PC-9 (cell line): ENCODE measurements around the gene EXD3. TPM values are rescaled to one million over a fixed set of nuclear protein-coding genes. Genes with fewer than 3 reads are reported as not detected.

Experiments
- Bru-seq: library from RNA; stranded (reverse); fragments of 400-500 nt; gene quantifications from one replicate; lab custom pipeline; 2021; lab: Mats Ljungman, UMichigan
- BruChase-seq, 2 experiments: library from RNA; stranded (reverse); fragments of 400-500 nt; gene quantifications; one replicate each; lab custom pipeline; 2021; lab: Mats Ljungman, UMichigan
- BruUV-seq: library from RNA; stranded (reverse); fragments of 400-500 nt; replicated peaks from 2 replicates; lab custom pipeline; 2021; lab: Mats Ljungman, UMichigan
- CTCF ChIA-PET: fragments of 300-600 bp; sonication (Branson Sonifier 250); formaldehyde crosslinking; loops from one replicate; lab custom pipeline; 2022; ENCODE audit warnings: antibody characterized with exemption; lab: Charles Lee
- POLR2A ChIA-PET: fragments of 300-600 bp; sonication (Branson Sonifier 250); formaldehyde crosslinking; loops from one replicate; lab custom pipeline; 2022; ENCODE audit warnings: antibody characterized with exemption; ENCODE audit not compliant: unreplicated experiment; lab: Charles Lee
- DNase-seq, 2 experiments: peaks; one replicate each; pipeline versions ENCODE4 v3.0.0 to v3.0.0-alpha.2; 2015 to 2022; ENCODE audit warnings: mixed read lengths in 1 of 2
- H2AFZ ChIP-seq: fragments of 200-600 bp; sonication (generic); 2 replicates; pipeline ENCODE4 v1.8.1; 2017; ENCODE audit warnings: antibody characterized with exemption
- H3F3A ChIP-seq: fragments of 200-600 bp; sonication (generic); 2 replicates; pipeline ENCODE4 v1.8.1; 2017; ENCODE audit warnings: antibody characterized with exemption, mild to moderate bottlenecking, low read depth; ENCODE audit not compliant: insufficient read depth
- H3K27ac ChIP-seq: fragments of 200-600 bp; sonication (generic); 2 replicates; pipeline ENCODE4 v1.6.1; 2016; ENCODE audit warnings: mixed run types
- H3K27me3 ChIP-seq: fragments of 200-600 bp; sonication (generic); 2 replicates; pipeline ENCODE4 v1.6.1; 2016; ENCODE audit warnings: low read depth, mixed run types; ENCODE audit not compliant: insufficient read depth
- H3K36me3 ChIP-seq: fragments of 200-600 bp; sonication (generic); 2 replicates; pipeline ENCODE4 v1.6.1; 2016; ENCODE audit warnings: low read depth, mixed run types
- H3K4me1 ChIP-seq: fragments of 200-600 bp; sonication (generic); replicated peaks from 2 replicates; pipeline ENCODE4 v1.6.1; 2016; ENCODE audit warnings: mixed run types; ENCODE audit not compliant: insufficient read depth
- H3K4me2 ChIP-seq: fragments of 200-600 bp; sonication (generic); 2 replicates; pipeline ENCODE4 v1.6.1; 2017; ENCODE audit warnings: mixed run types
- H3K4me3 ChIP-seq: fragments of 200-600 bp; sonication (generic); 2 replicates; pipeline ENCODE4 v1.6.1; 2016; ENCODE audit warnings: mixed run types
- H3K79me2 ChIP-seq: fragments of 200-600 bp; sonication (generic); 2 replicates; pipeline ENCODE4 v1.6.1; 2017; ENCODE audit warnings: low read depth, mixed run types
- H3K9me2 ChIP-seq: fragments of 200-600 bp; sonication (generic); 2 replicates; pipeline ENCODE4 v1.8.1; 2017; ENCODE audit warnings: mild to moderate bottlenecking; ENCODE audit not compliant: insufficient read depth
- H3K9me3 ChIP-seq: fragments of 200-600 bp; sonication (generic); 2 replicates; pipeline ENCODE4 v1.8.1; 2016; ENCODE audit warnings: low read depth; ENCODE audit not compliant: insufficient read depth
- H4K20me1 ChIP-seq: fragments of 200-600 bp; sonication (generic); 2 replicates; pipeline ENCODE4 v1.8.1; 2017; ENCODE audit not compliant: insufficient read depth
- EZH2 ChIP-seq: fragments of 200-600 bp; sonication (generic); IDR thresholded peaks from 2 replicates; pipeline ENCODE4 v1.8.0; 2017; ENCODE audit warnings: antibody characterized with exemption, low read depth
- intact Hi-C: fragments of 100-400 bp; cut with micrococcal nuclease; formaldehyde crosslinking; loops from one replicate; pipeline ENCODE4 v1.10.0; 2022; ENCODE audit not compliant: unreplicated experiment
- long read RNA-seq: library from polyadenylated mRNA; stranded (forward); transcript quantifications from one replicate; pipeline ENCODE4 v2.0.0, GENCODE V29; 2022
- total RNA-seq: library from RNA; stranded (reverse); gene quantifications from 2 replicates; pipeline ENCODE4 v1.2.3, GENCODE V29; 2021
- TF ChIP-seq, protein P1 (sequence below): fragments of 200-600 bp; sonication (generic); conservative IDR thresholded peaks from 2 replicates; pipeline ENCODE4 v1.6.1; 2017; ENCODE audit warnings: mixed run types, antibody characterized with exemption, mild to moderate bottlenecking, moderate library complexity

The EXD3 gene, protein sequence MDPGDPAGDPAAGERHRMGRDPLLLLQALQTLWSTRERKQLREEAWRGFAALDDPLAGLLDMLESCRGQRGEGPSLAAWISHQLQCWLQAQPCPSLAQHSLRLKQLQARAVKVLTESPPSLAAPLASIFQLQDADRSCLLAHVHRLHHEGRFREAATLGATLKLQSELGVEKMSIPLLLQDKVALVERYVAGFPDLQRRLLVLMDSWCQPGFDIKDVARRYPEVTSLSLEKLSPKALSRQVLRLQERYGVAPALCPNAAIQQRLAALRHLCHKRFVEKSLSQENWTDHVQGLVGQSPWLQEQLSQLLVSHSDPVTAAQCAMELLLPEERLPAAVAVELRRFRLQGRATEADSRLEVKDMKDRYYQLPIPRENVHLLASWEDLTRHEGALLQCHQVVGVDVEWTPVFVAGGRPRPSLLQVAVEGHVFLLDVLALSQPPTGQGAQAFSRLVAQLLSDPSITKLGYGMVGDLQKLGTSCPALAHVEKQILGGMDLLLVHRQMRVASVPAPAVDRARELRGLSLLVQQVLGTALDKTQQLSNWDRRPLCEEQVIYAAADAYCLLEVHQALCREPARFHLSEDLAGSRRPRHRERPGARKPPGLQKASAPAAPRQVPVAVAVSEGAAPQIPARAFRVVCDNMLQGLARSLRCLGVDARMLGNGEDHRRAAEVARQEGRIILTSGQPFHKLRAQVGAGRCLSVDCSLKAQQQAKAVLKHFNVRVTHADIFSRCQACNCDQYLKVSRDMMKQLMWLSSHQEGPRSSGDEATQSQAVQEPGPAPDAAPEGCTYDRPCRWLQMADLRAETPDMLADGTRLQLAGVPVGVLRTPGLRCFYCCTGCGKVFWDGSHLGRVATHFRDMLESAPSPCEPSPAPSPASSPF
- total RNA-seq, result 23.7 and 38.5 TPM in 2 replicates
- percentile 45 among the genes with signal in this experiment for Bru-seq, nascent RNA
- percentile 55 among the genes with signal in this experiment for BruChase-seq, experiment 1, labeled RNA remaining after a 2-hour chase
- BruChase-seq, experiment 2, labeled RNA remaining after a 6-hour chase, result percentile 48 among the genes with signal in this experiment
- long read RNA-seq, transcript EXD3-203 (3 exons, 1,585 nt), result major isoform, 6 of 33 reads
- long read RNA-seq, partial matches to known transcripts, result 9 of 33 reads
- long read RNA-seq, other reads (novel, unspliced or antisense), result 17 of 33 reads

DNA sequence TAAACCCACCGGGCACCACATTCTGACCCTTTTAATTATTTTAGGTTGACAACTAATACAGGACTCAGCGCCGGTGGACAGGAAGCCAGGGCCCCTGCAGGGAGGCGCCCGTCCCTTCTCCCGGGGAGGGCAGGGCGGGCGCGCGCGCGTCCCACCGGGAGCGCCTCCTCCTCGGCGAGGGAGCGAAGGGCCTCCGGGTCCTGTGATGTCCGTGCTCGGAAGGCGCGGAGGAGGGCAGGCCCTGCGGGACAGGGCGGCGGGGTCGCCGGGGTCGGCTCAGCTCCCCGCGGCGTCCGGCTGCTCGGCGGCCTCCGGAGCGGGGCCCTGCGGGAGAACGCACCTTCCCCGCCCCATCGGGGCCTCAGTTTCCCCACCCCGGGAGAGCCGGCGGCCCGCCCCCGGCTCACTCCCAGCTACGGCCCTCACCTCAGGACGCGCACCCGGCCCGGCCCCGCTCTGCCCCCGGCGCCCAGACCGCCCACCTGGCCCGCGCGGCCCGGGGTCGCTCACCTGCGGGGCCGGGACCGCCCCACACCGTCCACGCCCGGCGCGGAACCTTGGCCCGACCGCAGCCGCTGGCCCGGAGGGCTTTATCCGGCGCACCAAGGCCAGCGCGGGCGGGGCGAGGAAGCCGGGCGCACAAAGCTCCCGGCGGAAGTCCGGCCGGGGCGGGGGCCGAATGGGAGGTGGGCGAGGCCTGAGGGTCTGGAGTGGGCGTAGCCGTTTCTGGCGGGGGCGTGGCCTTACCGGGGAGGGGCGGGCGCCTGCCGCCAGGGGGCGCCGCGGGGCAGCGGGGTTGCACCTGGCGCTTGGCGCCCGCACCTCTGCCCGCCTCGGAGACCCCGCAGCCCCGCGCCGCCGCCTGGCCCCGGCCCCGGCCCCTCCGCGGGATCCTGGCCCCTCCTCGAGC lies at the start of gene EXD3, which contains the start of gene NOXA1:
EXD3 (minus strand) TSS at position 559 of the 910 bp plus-strand sequence. CDS start 27,805 bp downstream, outside the sequence.
NOXA1 (plus strand) TSS at position 790 of the 910 bp plus-strand sequence. CDS start 137 bp downstream, outside the sequence.
- Histone ChIP-seq H3K9me3 (no peaks in the 10 kb centered on the region), H3K27ac (peak within 1 kb of the TSS; percentile 83), H3K4me2 (peak within 1 kb of the TSS; percentile 93), H3F3A (peaks cover 17% of the 10 kb centered on the region), H3K9me2 (no peaks in the 10 kb centered on the region), H3K4me1 (peaks cover 17% of the 10 kb centered on the region), H4K20me1 (no peaks in the 10 kb centered on the region), H3K27me3 (no peaks in the 10 kb centered on the region), H3K4me3 (peak within 1 kb of the TSS; percentile 92), H3K79me2 (peaks cover 29% of the 10 kb centered on the region), H3K36me3 (no peaks in the 10 kb centered on the region), H2AFZ (peak within 1 kb of the TSS; percentile 79)
- DNase-seq, result peak; percentile 72 to 97
- CTCF ChIA-PET, result interaction anchor here (0.5 to 1.3 kb wide), 9 partner anchors 13 to 393 kb away, joined by 3 to 18 read pairs (median 7); no protein-coding TSS in a partner anchor
- BruUV-seq, result no TSS peak
- intact Hi-C loops, result loop anchor here (1.0 to 5.0 kb wide), 3 partner anchors 22 to 122 kb away; no protein-coding TSS in a partner anchor
- TF ChIP-seq, protein P1, sequence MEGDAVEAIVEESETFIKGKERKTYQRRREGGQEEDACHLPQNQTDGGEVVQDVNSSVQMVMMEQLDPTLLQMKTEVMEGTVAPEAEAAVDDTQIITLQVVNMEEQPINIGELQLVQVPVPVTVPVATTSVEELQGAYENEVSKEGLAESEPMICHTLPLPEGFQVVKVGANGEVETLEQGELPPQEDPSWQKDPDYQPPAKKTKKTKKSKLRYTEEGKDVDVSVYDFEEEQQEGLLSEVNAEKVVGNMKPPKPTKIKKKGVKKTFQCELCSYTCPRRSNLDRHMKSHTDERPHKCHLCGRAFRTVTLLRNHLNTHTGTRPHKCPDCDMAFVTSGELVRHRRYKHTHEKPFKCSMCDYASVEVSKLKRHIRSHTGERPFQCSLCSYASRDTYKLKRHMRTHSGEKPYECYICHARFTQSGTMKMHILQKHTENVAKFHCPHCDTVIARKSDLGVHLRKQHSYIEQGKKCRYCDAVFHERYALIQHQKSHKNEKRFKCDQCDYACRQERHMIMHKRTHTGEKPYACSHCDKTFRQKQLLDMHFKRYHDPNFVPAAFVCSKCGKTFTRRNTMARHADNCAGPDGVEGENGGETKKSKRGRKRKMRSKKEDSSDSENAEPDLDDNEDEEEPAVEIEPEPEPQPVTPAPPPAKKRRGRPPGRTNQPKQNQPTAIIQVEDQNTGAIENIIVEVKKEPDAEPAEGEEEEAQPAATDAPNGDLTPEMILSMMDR, result peak; percentile 63
- no peak for TF ChIP-seq EZH2
- POLR2A ChIA-PET, result interaction anchor here (0.7 to 1.6 kb wide), 2 partner anchors 100 to 121 kb away, joined by 6 to 24 read pairs; partner anchors contain the start of gene NRARP

DNA sequence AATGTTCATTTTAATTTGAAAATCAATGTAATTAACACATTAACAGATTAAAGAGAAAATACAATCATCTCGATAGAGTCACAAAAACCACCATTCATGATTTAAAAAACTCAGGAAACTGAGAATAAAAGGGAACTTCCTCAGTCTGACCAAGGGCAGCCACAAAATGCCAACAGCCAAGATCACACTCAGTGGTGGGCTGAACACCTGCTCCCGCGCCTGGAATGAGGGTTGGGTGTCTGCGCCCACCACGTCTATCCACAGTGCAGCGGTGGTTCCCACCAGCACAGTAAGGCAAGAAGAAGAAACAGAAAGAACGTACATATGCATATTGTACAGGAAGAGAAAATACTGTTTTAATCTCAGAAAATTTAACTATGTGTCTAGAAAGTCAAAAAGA lies 47.8 kb upstream of the EXD3 start:
- ChIA-PET CTCF (interaction anchor here (0.8 kb wide), 1 partner anchor 32 kb away, joined by 3 read pairs; no protein-coding TSS in a partner anchor), POLR2A (no interaction called here)
- Histone ChIP-seq H3F3A (no peaks in the 10 kb centered on the region), H3K36me3 (no peaks in the 10 kb centered on the region), H3K4me1 (no peaks in the 10 kb centered on the region), H3K9me2 (no peaks in the 10 kb centered on the region), H3K27me3 (peaks cover 9% of the 10 kb centered on the region; the same call in 1 of the 2 replicates), H4K20me1 (no peaks in the 10 kb centered on the region), H3K4me2 (no peak overlapping the region), H3K27ac (no peak overlapping the region), H3K79me2 (no peaks in the 10 kb centered on the region), H3K4me3 (no peak overlapping the region), H2AFZ (no peak overlapping the region), H3K9me3 (0 out of 2 replicates have a peak, but pooled peaks cover 2% of the 10 kb centered on the region)
- DNase-seq, result no peak
- TF ChIP-seq, protein P1, result no peak
- TF ChIP-seq EZH2, result no peak
- intact Hi-C loops, result no loop called here
- no TSS peak for BruUV-seq
